Fibroblast of lung (primary cell): Measurements from ENCODE around the gene HMG20A. TPM values are rescaled to one million over a fixed set of nuclear protein-coding genes. Genes with fewer than 3 reads are reported as not detected.

ENCODE experiments used
- DNase-seq, 2 donors: peaks; one replicate each; pipeline versions ENCODE4 v3.0.0 to v3.0.0-alpha.2; 2010; ENCODE audit warnings: low read depth in 2 of 2
- H2AFZ ChIP-seq: 2 replicates; pipeline ENCODE4 v1.5.1; 2012; ENCODE audit warnings: low read length, control low read depth, inconsistent platforms
- H3K27ac ChIP-seq: 2 replicates; pipeline ENCODE4 v1.5.1; 2011; ENCODE audit warnings: low read length, control low read depth; ENCODE audit not compliant: insufficient read depth
- H3K27me3 ChIP-seq: 2 replicates; pipeline ENCODE4 v1.5.1; 2011; ENCODE audit warnings: mild to moderate bottlenecking, low read length; ENCODE audit not compliant: control insufficient read depth, insufficient read depth
- H3K36me3 ChIP-seq: 2 replicates; pipeline ENCODE4 v1.5.1; 2011; ENCODE audit warnings: low read length; ENCODE audit not compliant: control insufficient read depth, insufficient read depth
- H3K4me1 ChIP-seq: 2 replicates; pipeline ENCODE4 v1.5.1; 2011; ENCODE audit warnings: low read length; ENCODE audit not compliant: control insufficient read depth, insufficient read depth; ENCODE audit errors: extremely low read depth
- H3K4me2 ChIP-seq: 2 replicates; pipeline ENCODE4 v1.5.1; 2011; ENCODE audit warnings: low read length, control low read depth; ENCODE audit not compliant: insufficient read depth; ENCODE audit errors: extremely low read depth
- H3K4me3 ChIP-seq, 4 experiments: fragments of 200-600 bp in 1 of 4; sonication (generic) in 1 of 4; replicated peaks in 1 of 4; 2 replicates each; pipeline ENCODE4 v1.5.1; 2011 to 2016; ENCODE audit warnings: low read length in 4 of 4, low read depth in 3 of 4, mild to moderate bottlenecking in 3 of 4, control low read depth in 2 of 4, inconsistent platforms in 1 of 4, mixed read lengths in 1 of 4; ENCODE audit not compliant: insufficient read depth in 1 of 4; ENCODE audit errors: control extremely low read depth in 1 of 4
- H3K79me2 ChIP-seq: 2 replicates; pipeline ENCODE4 v1.5.1; 2012; ENCODE audit warnings: mild to moderate bottlenecking, low read length, inconsistent platforms; ENCODE audit not compliant: control insufficient read depth, insufficient read depth
- H3K9ac ChIP-seq: 2 replicates; pipeline ENCODE4 v1.5.1; 2011; ENCODE audit warnings: mild to moderate bottlenecking, low read length, control low read depth; ENCODE audit not compliant: insufficient read depth
- H3K9me3 ChIP-seq: 2 replicates; pipeline ENCODE4 v1.5.1; 2012; ENCODE audit warnings: low read depth, low read length; ENCODE audit not compliant: control insufficient read depth, insufficient read depth
- H4K20me1 ChIP-seq: 2 replicates; pipeline ENCODE4 v1.5.1; 2011; ENCODE audit warnings: low read length; ENCODE audit not compliant: control insufficient read depth, insufficient read depth; ENCODE audit errors: extremely low read depth
- CTCF ChIP-seq, 2 donors: IDR thresholded peaks in 1 of 2; conservative IDR thresholded peaks in 1 of 2; 1 replicate in 1 of 2; 2 replicates in 1 of 2; pipeline ENCODE4 v1.5.1; 2011 to 2012; ENCODE audit warnings: low read length in 2 of 2, control low read depth in 1 of 2, inconsistent platforms in 1 of 2, low read depth in 1 of 2, mild to moderate bottlenecking in 1 of 2
- EZH2 ChIP-seq: IDR thresholded peaks from 2 replicates; pipeline ENCODE4 v1.5.1; 2012; ENCODE audit warnings: low read length, control low read depth, mild to moderate bottlenecking; ENCODE audit errors: missing control alignments
- polyA plus RNA-seq, 2 donors: library from polyadenylated mRNA; depleted of rRNA in 1 of 2; stranded (reverse) in 1 of 2; unstranded in 1 of 2; fragments of >200 nt; gene quantifications; 2 replicates each; pipeline ENCODE4 v1.2.1, GENCODE V29; 2011 to 2012; ENCODE audit warnings: missing spikeins in 1 of 2
- total RNA-seq: library from RNA; depleted of rRNA; stranded (reverse); fragments of >200 nt; gene quantifications from 2 replicates; pipeline ENCODE4 v1.2.1, GENCODE V29; 2014

Gene HMG20A
- total and polyA plus RNA-seq, 2 donors (not counting 1 experiment from before 2014, with no cell fraction given): 26.3 to 38.0 TPM

GRCh38 chr15:77513226-77513625, 92.5 kb downstream of the HMG20A start:
- Histone ChIP-seq H3K27me3 (no peaks in the 10 kb centered on the region), H3K36me3 (no peaks in the 10 kb centered on the region), H3K79me2 (no peaks in the 10 kb centered on the region), H2AFZ (no peak overlapping the region), H3K4me1 (no peaks in the 10 kb centered on the region), H3K4me2 (no peak overlapping the region), H3K4me3 (no peak overlapping the region), H3K9me3 (no peaks in the 10 kb centered on the region), H3K9ac (no peak overlapping the region), H3K27ac (no peak overlapping the region), H4K20me1 (no peaks in the 10 kb centered on the region)
- TF ChIP-seq CTCF (conservative IDR thresholded peaks at IDR 0.05 in 1 of 2, IDR thresholded peaks at IDR 0.05 in 1 of 2; ENCODE audit: low read depth in 1 of 2, low read length in 2 of 2) (no peak), EZH2 (no peak)
- DNase-seq: peak in 1 of 2 donors; percentile 10

GRCh38 chr15:77514641-77515402, 94.1 kb downstream of the HMG20A start:
- Histone ChIP-seq H3K4me2 (no peak overlapping the region), H3K27ac (no peak overlapping the region), H3K36me3 (no peaks in the 10 kb centered on the region), H3K27me3 (no peaks in the 10 kb centered on the region), H3K4me3 (no peak overlapping the region), H4K20me1 (no peaks in the 10 kb centered on the region), H3K79me2 (no peaks in the 10 kb centered on the region), H3K4me1 (no peaks in the 10 kb centered on the region), H2AFZ (no peak overlapping the region), H3K9me3 (no peaks in the 10 kb centered on the region), H3K9ac (no peak overlapping the region)
- no peak for DNase-seq
- TF ChIP-seq EZH2 (no peak), CTCF (conservative IDR thresholded peaks at IDR 0.05 in 1 of 2, IDR thresholded peaks at IDR 0.05 in 1 of 2; ENCODE audit: low read depth in 1 of 2, low read length in 2 of 2) (no peak)

- H3K4me1 ChIP-seq: no peaks in the 10 kb centered on the region
- no peak overlapping the region for H3K9ac ChIP-seq
- H3K36me3 ChIP-seq: no peaks in the 10 kb centered on the region
- no peak overlapping the region for H2AFZ ChIP-seq
- H3K4me2 ChIP-seq: no peak overlapping the region
- no peak for DNase-seq
- H3K9me3 ChIP-seq: no peaks in the 10 kb centered on the region
- no peaks in the 10 kb centered on the region for H3K27me3 ChIP-seq
- TF ChIP-seq CTCF (conservative IDR thresholded peaks at IDR 0.05 in 1 of 2, IDR thresholded peaks at IDR 0.05 in 1 of 2; ENCODE audit: low read depth in 1 of 2, low read length in 2 of 2): no peak
- H3K27ac ChIP-seq: no peak overlapping the region
- no peak overlapping the region for H3K4me3 ChIP-seq
- H3K79me2 ChIP-seq: no peaks in the 10 kb centered on the region
- no peaks in the 10 kb centered on the region for H4K20me1 ChIP-seq
Observed at GRCh38 chr15:77515613-77516012, 94.9 kb downstream of the HMG20A start.
